ENCODE measurements around the gene TMEM179B. TPM values are rescaled to one million over a fixed set of nuclear protein-coding genes. Genes with fewer than 3 reads are reported as not detected.

The TMEM179B gene
- total and polyA plus RNA-seq, 2 of the 4 experiments (the other 2 are of a cell fraction), result 29.4 to 67.1 TPM

- TF ChIP-seq CTCF (conservative IDR thresholded peaks at IDR 0.05; ENCODE audit: low read depth, low read length), result 0 out of 2 replicates have a peak, but pooled peaks have one; percentile 10
These were observed 4.4 kb downstream of the TMEM179B start, which contains the start of gene TMEM223 (continued) for GRCh38 chr11:62791501-62792201.

- Histone ChIP-seq H2BK15ac (ENCODE audit: low read depth, low read length) (no peak overlapping the region), H3K27me3 (ENCODE audit: control insufficient read depth, insufficient read depth, low read length) (no peaks in the 10 kb centered on the region), H3K79me1 (ENCODE audit: low read depth in 1 of 2, low read length in 2 of 2) (peaks cover 12 to 49% of the 10 kb centered on the region in 2 experiments), H3K9ac (ENCODE audit: low read depth, low read length) (peak overlapping the region; percentile 52), H3K23ac (ENCODE audit: low read depth, low read length) (peak overlapping the region; percentile 29; the same call in 1 of the 2 replicates), H3K27ac (ENCODE audit: insufficient read depth, low read length) (peak overlapping the region; percentile 74), H3K9me1 (ENCODE audit: insufficient read depth, low read length) (no peaks in the 10 kb centered on the region), H3K4ac (ENCODE audit: low read depth, low read length) (peak overlapping the region; percentile 49; the same call in 1 of the 2 replicates), H3K18ac (ENCODE audit: low read depth, low read length) (peak overlapping the region; percentile 36; the same call in 1 of the 2 replicates), H4K5ac (ENCODE audit: low read depth, low read length) (peak overlapping the region; percentile 56), H2AFZ (replicated peaks; ENCODE audit: low read length, poor library complexity) (peak overlapping the region; percentile 28), H3K4me3 (ENCODE audit: insufficient read depth, low read depth, low read length) (peak overlapping the region; percentile 93; the same call in 1 of the 2 replicates), H3K14ac (replicated peaks; ENCODE audit: low read depth, low read length) (no peak overlapping the region; the same call in 1 of the 2 replicates), H3K9me3 (ENCODE audit: control insufficient read depth, insufficient read depth, low read length) (no peaks in the 10 kb centered on the region), H3K4me1 (ENCODE audit: control insufficient read depth, insufficient read depth, low read length) (peaks cover 12% of the 10 kb centered on the region), H4K20me1 (ENCODE audit: insufficient read depth, low read length) (peaks cover 7% of the 10 kb centered on the region), H2AK9ac (replicated peaks; ENCODE audit: low read depth, low read length, poor library complexity) (peak overlapping the region; percentile 4), H3K56ac (ENCODE audit: extremely low read depth, insufficient read depth, low read length) (no peak overlapping the region), H2AK5ac (ENCODE audit: low read depth, low read length) (peak overlapping the region; percentile 68), H3K36me3 (ENCODE audit: control insufficient read depth, insufficient read depth, low read length) (peaks cover 55% of the 10 kb centered on the region), H4K8ac (ENCODE audit: low read depth in 2 of 2, low read length in 2 of 2) (peak overlapping the region; percentile 82 to 89; a peak in 3 of 4 replicates), H2BK5ac (ENCODE audit: low read depth, low read length, poor library complexity, severe bottlenecking) (peak overlapping the region; percentile 76), H2BK20ac (ENCODE audit: low read depth, low read length) (no peak overlapping the region), H3K4me2 (ENCODE audit: low read depth, low read length) (peak overlapping the region; percentile 77), H2BK120ac (ENCODE audit: low read depth, low read length) (no peak overlapping the region), H4K91ac (ENCODE audit: insufficient read depth, low read depth, low read length) (peak overlapping the region; percentile 20; the same call in 1 of the 2 replicates)
- WGBS, 2 experiments (ENCODE audit: extremely low coverage in 2 of 2, insufficient read length in 1 of 2), result no CpG with 5 or more reads among the region's 11 CpGs
- ATAC-seq (ENCODE audit: low read depth), result peak; percentile 3; the same call in 1 of the 2 replicates
- in situ Hi-C loops (cut with MboI; ENCODE audit: low sequenced_read_pairs) (no loop called here), intact Hi-C loops (cut with micrococcal nuclease) (no loop called here), dilution Hi-C loops (cut with HindIII; ENCODE audit: low sequenced_read_pairs, unreplicated experiment) (no loop called here)
- DNase-seq, result peak; percentile 18
- POLR2A ChIA-PET (ENCODE audit: unreplicated experiment), result interaction anchor here (1.0 kb wide), 1 partner anchor 10 kb away, joined by 3 read pairs; no protein-coding TSS in a partner anchor
- TF ChIP-seq CHD1 (IDR thresholded peaks at IDR 0.05; ENCODE audit: low read depth, low read length) (no peak), NFE2L2 (IDR thresholded peaks at IDR 0.05; ENCODE audit: low read depth, low read length) (no peak), USF2 (IDR thresholded peaks at IDR 0.05; ENCODE audit: low read depth, low read length) (0 out of 2 replicates have a peak, but pooled peaks have one; percentile 4), BHLHE40 (IDR thresholded peaks at IDR 0.05; ENCODE audit: low read depth, low read length) (no peak)
- no TSS peak for BruUV-seq (replicated peaks)
- CTCF ChIA-PET, result no interaction called here
These were observed 5.0 kb downstream of the TMEM179B start for GRCh38 chr11:62792202-62792575.

All from IMR-90 (cell line).